CD4-positive, CD25-positive, alpha-beta regulatory T cell (primary cell): ENCODE results near the gene DDX17. TPM values are rescaled to one million over a fixed set of nuclear protein-coding genes. Genes with fewer than 3 reads are reported as not detected.

Source experiments
- ATAC-seq, 2 donors: fragments of 150-1000 bp; cut with Tn5 transposase; one replicate each; pipeline ENCODE4 v1.10.0; 2021; ENCODE audit warnings: low read depth in 2 of 2, moderate number of reproducible peaks in 2 of 2, moderate library complexity in 1 of 2
- DNase-seq, 3 donors: peaks; one replicate each; pipeline versions ENCODE4 v3.0.0 to v3.0.0-alpha.2; 2012 to 2022; ENCODE audit warnings: mixed read lengths in 1 of 3
- H3K27ac ChIP-seq: one replicate; pipeline ENCODE4 v1.7.0; 2013; ENCODE audit warnings: mild to moderate bottlenecking, low read length; ENCODE audit not compliant: insufficient read depth, poor library complexity, severe bottlenecking
- H3K27me3 ChIP-seq: one replicate; pipeline ENCODE4 v1.7.0; 2013; ENCODE audit warnings: low read length; ENCODE audit not compliant: control insufficient read depth, insufficient read depth
- H3K36me3 ChIP-seq: one replicate; pipeline ENCODE4 v1.7.0; 2013; ENCODE audit warnings: mild to moderate bottlenecking, low read length, moderate library complexity; ENCODE audit not compliant: control insufficient read depth, insufficient read depth
- H3K4me1 ChIP-seq: 2 replicates; pipeline ENCODE4 v1.7.0; 2013; ENCODE audit warnings: mild to moderate bottlenecking, low read length; ENCODE audit not compliant: insufficient read depth, control insufficient read depth, poor library complexity, severe bottlenecking
- H3K4me3 ChIP-seq: one replicate; pipeline ENCODE4 v1.7.0; 2013; ENCODE audit warnings: low read depth, mild to moderate bottlenecking, low read length, moderate library complexity
- H3K9me3 ChIP-seq, 2 experiments: 1 replicate in 1 of 2; 2 replicates in 1 of 2; pipeline ENCODE4 v1.7.0; 2013; ENCODE audit warnings: low read length in 2 of 2, mild to moderate bottlenecking in 1 of 2, moderate library complexity in 1 of 2; ENCODE audit not compliant: control insufficient read depth in 2 of 2
- H3K27ac Mint-ChIP-seq, 3 donors: one replicate each; pipeline ENCODE4 v1.8.0; 2020 to 2022; ENCODE audit warnings: mild to moderate bottlenecking in 3 of 3, mixed read lengths in 3 of 3, moderate library complexity in 2 of 3
- H3K27me3 Mint-ChIP-seq: one replicate; pipeline ENCODE4 v1.8.0; 2022; ENCODE audit warnings: mild to moderate bottlenecking, mixed read lengths
- H3K36me3 Mint-ChIP-seq: one replicate; pipeline ENCODE4 v1.8.0; 2020; ENCODE audit warnings: mixed read lengths
- H3K4me1 Mint-ChIP-seq, 4 donors: one replicate each; pipeline ENCODE4 v1.8.0; 2020 to 2022; ENCODE audit warnings: mixed read lengths in 4 of 4, mild to moderate bottlenecking in 1 of 4
- H3K4me3 Mint-ChIP-seq, 4 donors: one replicate each; pipeline ENCODE4 v1.8.0; 2020 to 2022; ENCODE audit warnings: mild to moderate bottlenecking in 4 of 4, mixed read lengths in 4 of 4, moderate library complexity in 3 of 4
- H3K9me3 Mint-ChIP-seq, 7 donors: one replicate each; pipeline ENCODE4 v1.8.0; 2020 to 2022; ENCODE audit warnings: mixed read lengths in 7 of 7, mild to moderate bottlenecking in 3 of 7, moderate library complexity in 2 of 7
- polyA plus RNA-seq, 4 donors: library from polyadenylated mRNA; unstranded; fragments of 300-500 nt; fragmentation: Illumina TruSeq; gene quantifications; one replicate each; pipeline ENCODE4 v1.2.3, GENCODE V29; 2021
- total RNA-seq: library from RNA; stranded (reverse); gene quantifications from one replicate; pipeline ENCODE4 v1.2.3, GENCODE V29; 2022

Gene DDX17
- total and polyA plus RNA-seq, 5 donors from 2014 or later = 36.5 to 658 (median 44.4) TPM

- ATAC-seq (peak in 1 of 2 donors; percentile 47), DNase-seq (peak in 1 of 3 donors; percentile 46)
- H3K27me3 ChIP-seq = no peaks in the 10 kb centered on the region
- H3K27me3 Mint-ChIP-seq = no peaks in the 10 kb centered on the region
- peak overlapping the region in 2 of 3 donors; percentile 77 for H3K27ac Mint-ChIP-seq
- peaks cover 55% of the 10 kb centered on the region for H3K36me3 Mint-ChIP-seq
- H3K4me1 ChIP-seq = peaks cover 5% of the 10 kb centered on the region
- H3K36me3 ChIP-seq = peaks cover 95% of the 10 kb centered on the region
- H3K9me3 Mint-ChIP-seq = no peaks in the 10 kb centered on the region
- H3K4me1 Mint-ChIP-seq = peaks cover 22 to 61% (median 52%) of the 10 kb centered on the region in 4 donors
- no peaks in the 10 kb centered on the region for H3K9me3 ChIP-seq
- peak overlapping the region in 1 of 4 donors; percentile 8 for H3K4me3 Mint-ChIP-seq
- no peak overlapping the region for H3K27ac ChIP-seq
- no peak overlapping the region for H3K4me3 ChIP-seq
Observed at GRCh38 chr22:38490475-38490874, 15.6 kb downstream of the DDX17 start.

DNA sequence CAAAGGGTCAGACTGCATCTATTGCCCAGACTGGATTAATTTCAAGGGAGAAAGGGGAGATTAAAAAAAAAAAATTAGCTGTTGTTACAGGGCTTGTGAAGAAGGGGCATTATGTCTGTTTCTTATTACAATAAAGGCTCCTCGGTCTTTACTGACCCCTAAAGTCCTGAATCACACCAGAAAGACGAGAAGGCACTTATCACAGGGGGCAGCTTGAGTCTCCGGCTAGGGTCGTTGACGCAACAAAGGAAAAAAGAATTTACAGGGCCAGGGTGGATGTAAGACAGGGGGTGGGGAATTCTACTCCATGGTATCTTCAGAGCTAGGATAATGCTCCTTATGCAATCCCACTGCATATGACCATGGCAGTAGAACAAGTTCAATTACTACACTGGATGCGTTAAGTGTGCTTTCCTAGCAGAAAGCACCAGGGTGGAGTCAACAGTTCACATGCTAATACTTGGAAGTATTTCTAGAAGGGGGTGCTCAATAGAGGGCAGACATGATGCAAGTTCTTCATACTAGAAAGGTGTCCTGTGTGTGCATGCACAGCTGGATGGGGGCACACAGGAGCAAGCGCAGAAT lies 16.5 kb downstream of the DDX17 start:
- Mint-ChIP-seq H3K27ac (peak overlapping the region in 2 of 3 donors; percentile 38 to 77), H3K27me3 (no peaks in the 10 kb centered on the region), H3K36me3 (peaks cover 58% of the 10 kb centered on the region), H3K9me3 (no peaks in the 10 kb centered on the region), H3K4me1 (peaks cover 27 to 64% (median 49%) of the 10 kb centered on the region in 4 donors), H3K4me3 (peak overlapping the region in 1 of 4 donors; percentile 71)
- Histone ChIP-seq H3K27ac (no peak overlapping the region), H3K36me3 (peaks cover 96% of the 10 kb centered on the region), H3K27me3 (no peaks in the 10 kb centered on the region), H3K9me3 (no peaks in the 10 kb centered on the region), H3K4me3 (no peak overlapping the region), H3K4me1 (peaks cover 3% of the 10 kb centered on the region)
- ATAC-seq (no peak), DNase-seq (no peak)

DNA sequence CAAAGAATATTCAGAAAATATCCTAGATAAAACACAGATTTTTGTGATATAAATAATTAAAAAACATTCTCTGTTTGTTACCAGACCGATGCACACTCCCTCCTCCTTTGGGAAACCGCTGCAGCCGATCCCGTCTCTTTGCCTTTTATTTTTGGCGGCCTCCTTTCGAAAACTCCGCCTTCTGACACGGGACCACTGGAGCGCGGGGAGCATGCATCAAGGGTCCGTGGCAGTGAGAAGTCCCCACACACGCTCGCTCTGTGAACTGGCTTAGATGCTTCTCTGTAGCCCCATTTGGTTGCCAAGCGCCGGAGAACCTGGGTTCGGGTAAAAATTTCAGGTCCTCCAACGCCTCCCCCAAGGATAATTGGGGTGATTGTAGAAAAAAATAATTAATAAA lies 17.0 kb downstream of the DDX17 start:
- no peak overlapping the region for H3K4me3 ChIP-seq
- Mint-ChIP-seq H3K9me3 (no peaks in the 10 kb centered on the region), H3K4me1 (peaks cover 32 to 63% (median 49%) of the 10 kb centered on the region in 4 donors), H3K27ac (peak overlapping the region in 1 of 3 donors; percentile 77), H3K27me3 (no peaks in the 10 kb centered on the region), H3K4me3 (no peak overlapping the region), H3K36me3 (peaks cover 55% of the 10 kb centered on the region)
- no peak for ATAC-seq
- H3K27ac ChIP-seq = no peak overlapping the region
- H3K4me1 ChIP-seq = no peaks in the 10 kb centered on the region
- no peaks in the 10 kb centered on the region for H3K27me3 ChIP-seq
- no peak for DNase-seq
- H3K9me3 ChIP-seq = no peaks in the 10 kb centered on the region
- H3K36me3 ChIP-seq = peaks cover 96% of the 10 kb centered on the region

DNA sequence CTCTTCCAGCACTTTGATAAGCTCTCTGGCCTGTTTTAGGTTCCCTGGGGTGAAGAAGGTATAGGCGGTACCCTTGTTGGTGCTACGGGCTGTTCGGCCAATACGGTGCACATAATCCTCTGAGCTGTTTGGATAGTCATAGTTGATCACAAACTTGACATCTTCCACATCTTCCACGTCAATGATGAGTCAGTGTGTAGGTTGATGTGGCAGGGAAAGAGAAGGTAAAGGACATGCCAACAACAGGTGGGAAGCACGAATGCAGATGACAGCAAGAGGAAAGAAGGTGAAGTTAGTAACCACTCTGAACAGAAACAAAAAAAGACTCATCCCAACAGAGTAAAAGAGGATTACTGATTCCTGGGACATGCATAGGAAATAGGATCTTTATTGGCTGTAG lies 18.2 kb downstream of the DDX17 start:
- H3K27ac ChIP-seq = no peak overlapping the region
- H3K4me1 ChIP-seq = no peaks in the 10 kb centered on the region
- Mint-ChIP-seq H3K27ac (no peak overlapping the region), H3K4me3 (peak overlapping the region in 1 of 4 donors; percentile 76), H3K4me1 (peaks cover 33 to 68% (median 51%) of the 10 kb centered on the region in 4 donors), H3K27me3 (no peaks in the 10 kb centered on the region), H3K9me3 (no peaks in the 10 kb centered on the region), H3K36me3 (peaks cover 58% of the 10 kb centered on the region)
- H3K36me3 ChIP-seq = peaks cover 96% of the 10 kb centered on the region
- ATAC-seq (no peak), DNase-seq (no peak)
- H3K9me3 ChIP-seq = no peaks in the 10 kb centered on the region
- no peak overlapping the region for H3K4me3 ChIP-seq
- H3K27me3 ChIP-seq = no peaks in the 10 kb centered on the region

DNA sequence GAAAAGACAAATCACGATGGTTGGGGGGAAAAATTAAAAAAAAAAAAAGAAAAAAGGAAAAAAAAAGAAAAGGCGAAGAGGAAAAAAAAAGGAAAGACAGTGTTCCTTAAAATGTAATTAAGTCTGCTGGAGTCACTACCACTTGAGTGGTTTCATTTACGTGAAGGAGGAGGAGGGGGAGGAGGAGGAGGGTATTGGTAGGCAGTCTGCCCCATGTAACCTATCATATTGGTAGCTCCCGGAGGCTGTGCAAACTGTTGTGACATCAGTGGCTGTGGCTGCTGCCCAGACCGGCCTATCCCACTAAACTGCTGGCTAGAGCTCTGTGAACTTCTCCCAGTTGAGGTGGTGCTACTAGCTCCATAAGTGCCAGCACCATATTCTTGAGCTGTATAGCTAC lies 20.3 kb downstream of the DDX17 start:
- H3K36me3 ChIP-seq = peaks cover 96% of the 10 kb centered on the region
- Mint-ChIP-seq H3K9me3 (no peaks in the 10 kb centered on the region), H3K27ac (peak overlapping the region in 1 of 3 donors; percentile 79), H3K4me3 (peak overlapping the region in 1 of 4 donors; percentile 46), H3K36me3 (peaks cover 70% of the 10 kb centered on the region), H3K27me3 (no peaks in the 10 kb centered on the region), H3K4me1 (peaks cover 32 to 67% (median 45%) of the 10 kb centered on the region in 4 donors)
- no peak overlapping the region for H3K4me3 ChIP-seq
- DNase-seq (no peak), ATAC-seq (no peak)
- H3K27me3 ChIP-seq = no peaks in the 10 kb centered on the region
- H3K27ac ChIP-seq = no peak overlapping the region
- no peaks in the 10 kb centered on the region for H3K9me3 ChIP-seq
- H3K4me1 ChIP-seq = no peaks in the 10 kb centered on the region

DNA sequence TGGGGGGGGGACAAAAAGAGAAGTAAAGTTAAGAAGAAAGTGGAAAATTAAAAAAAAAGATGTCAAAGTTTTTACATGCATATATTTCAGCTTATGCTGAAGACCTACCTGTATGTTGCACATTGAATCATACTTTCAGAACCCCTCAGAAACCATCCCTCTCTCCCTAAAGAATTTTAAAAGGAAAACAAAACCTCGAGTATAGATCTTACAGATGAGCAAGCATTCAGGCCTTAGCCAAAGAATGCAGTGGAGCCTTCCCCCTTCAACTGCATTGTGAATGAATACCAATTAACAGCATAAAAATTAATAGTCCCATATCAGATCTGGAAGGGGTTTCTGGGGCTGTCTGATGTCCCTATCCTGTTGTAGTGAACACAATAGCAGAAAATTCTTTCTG lies 21.9 kb downstream of the DDX17 start:
- Histone ChIP-seq H3K27me3 (no peaks in the 10 kb centered on the region), H3K4me1 (no peaks in the 10 kb centered on the region), H3K27ac (no peak overlapping the region), H3K9me3 (no peaks in the 10 kb centered on the region), H3K36me3 (peaks cover 81% of the 10 kb centered on the region), H3K4me3 (no peak overlapping the region)
- H3K4me1 Mint-ChIP-seq = peaks cover 19 to 54% (median 33%) of the 10 kb centered on the region in 4 donors
- no peak for DNase-seq
- ATAC-seq = no peak
- no peaks in the 10 kb centered on the region for H3K9me3 Mint-ChIP-seq
- H3K36me3 Mint-ChIP-seq = peaks cover 56% of the 10 kb centered on the region
- H3K27ac Mint-ChIP-seq = peak overlapping the region in 2 of 3 donors; percentile 7 to 27
- peak overlapping the region in 1 of 4 donors; percentile 29 for H3K4me3 Mint-ChIP-seq
- H3K27me3 Mint-ChIP-seq = no peaks in the 10 kb centered on the region

GRCh38 chr22:38482662-38483308 lies 23.3 kb downstream of the DDX17 start:
- peaks cover 50% of the 10 kb centered on the region for H3K36me3 Mint-ChIP-seq
- H3K27me3 Mint-ChIP-seq = no peaks in the 10 kb centered on the region
- H3K4me3 Mint-ChIP-seq = no peak overlapping the region
- peak overlapping the region in 1 of 3 donors; percentile 44 for H3K27ac Mint-ChIP-seq
- Histone ChIP-seq H3K27me3 (no peaks in the 10 kb centered on the region), H3K4me3 (no peak overlapping the region), H3K36me3 (peaks cover 66% of the 10 kb centered on the region), H3K9me3 (no peaks in the 10 kb centered on the region), H3K4me1 (no peaks in the 10 kb centered on the region), H3K27ac (no peak overlapping the region)
- ATAC-seq = no peak
- H3K9me3 Mint-ChIP-seq = no peaks in the 10 kb centered on the region
- no peak for DNase-seq
- H3K4me1 Mint-ChIP-seq = peaks cover 19 to 47% (median 26%) of the 10 kb centered on the region in 4 donors
